ENCODE results near the gene RYR3.

DNA sequence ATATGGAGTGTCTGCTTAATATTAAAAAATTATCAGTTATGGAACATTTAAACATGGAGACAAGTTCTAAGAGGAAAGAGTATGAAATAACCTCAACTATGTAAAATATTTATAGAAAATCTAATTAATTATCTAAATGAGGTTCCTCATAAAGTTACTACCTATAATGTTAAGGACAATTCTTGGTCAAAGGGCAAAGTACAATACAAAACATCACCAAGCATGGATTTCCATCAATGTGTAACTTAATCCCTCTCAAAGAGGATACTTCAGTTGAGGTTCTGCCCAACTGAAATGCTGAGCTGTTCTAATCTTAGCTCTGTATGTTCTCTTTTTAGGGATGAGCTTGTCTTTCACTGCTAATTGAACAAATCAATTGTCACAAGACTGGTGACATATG, 601.6 kb downstream of the RYR3 start:
- TF ChIP-seq, protein P1, sequence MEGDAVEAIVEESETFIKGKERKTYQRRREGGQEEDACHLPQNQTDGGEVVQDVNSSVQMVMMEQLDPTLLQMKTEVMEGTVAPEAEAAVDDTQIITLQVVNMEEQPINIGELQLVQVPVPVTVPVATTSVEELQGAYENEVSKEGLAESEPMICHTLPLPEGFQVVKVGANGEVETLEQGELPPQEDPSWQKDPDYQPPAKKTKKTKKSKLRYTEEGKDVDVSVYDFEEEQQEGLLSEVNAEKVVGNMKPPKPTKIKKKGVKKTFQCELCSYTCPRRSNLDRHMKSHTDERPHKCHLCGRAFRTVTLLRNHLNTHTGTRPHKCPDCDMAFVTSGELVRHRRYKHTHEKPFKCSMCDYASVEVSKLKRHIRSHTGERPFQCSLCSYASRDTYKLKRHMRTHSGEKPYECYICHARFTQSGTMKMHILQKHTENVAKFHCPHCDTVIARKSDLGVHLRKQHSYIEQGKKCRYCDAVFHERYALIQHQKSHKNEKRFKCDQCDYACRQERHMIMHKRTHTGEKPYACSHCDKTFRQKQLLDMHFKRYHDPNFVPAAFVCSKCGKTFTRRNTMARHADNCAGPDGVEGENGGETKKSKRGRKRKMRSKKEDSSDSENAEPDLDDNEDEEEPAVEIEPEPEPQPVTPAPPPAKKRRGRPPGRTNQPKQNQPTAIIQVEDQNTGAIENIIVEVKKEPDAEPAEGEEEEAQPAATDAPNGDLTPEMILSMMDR (conservative IDR thresholded peaks at IDR 0.05; ENCODE audit: low read depth, low read length) = no peak
- no peak for TF ChIP-seq EZH2 (IDR thresholded peaks at IDR 0.05; ENCODE audit: low read length, unreplicated experiment)
